K562 (cell line): ENCODE results near the gene DMAC2. TPM values are rescaled to one million over a fixed set of nuclear protein-coding genes. Genes with fewer than 3 reads are reported as not detected.
A peak's percentile ranks its signal among the peaks of the same experiment; 100 is the strongest.

Experiments
- ERF ChIP-seq: fragments of 450-650 bp; formaldehyde crosslinking; IDR thresholded peaks from 2 replicates; pipeline ENCODE4 v1.4.0; 2020; ENCODE audit warnings: mild to moderate bottlenecking, mixed read lengths
- HOXB6 ChIP-seq: fragments of 250-450 bp; sonication (Bioruptor Pico); IDR thresholded peaks from 2 replicates; pipeline ENCODE4 v1.5.1; 2022; ENCODE audit warnings: mild to moderate bottlenecking, borderline replicate concordance
- NR2C2 ChIP-seq, 2 experiments: fragments of 200-800 bp in 1 of 2; sonication (Bioruptor generic) in 1 of 2; sonication (generic) in 1 of 2; formaldehyde crosslinking in 1 of 2; IDR thresholded peaks; 2 replicates each; pipeline versions ENCODE4 v1.6.1 to v1.8.0; 2016 to 2022; ENCODE audit warnings: mild to moderate bottlenecking in 1 of 2, missing compliant biosample characterization in 1 of 2, missing genetic modification characterization in 1 of 2, missing genetic modification reagents in 1 of 2
- POU5F1 ChIP-seq: fragments of 150-350 bp; IDR thresholded peaks from 2 replicates; pipeline ENCODE4 v1.6.1; 2014; ENCODE audit warnings: borderline replicate concordance, low read length, low read depth, mild to moderate bottlenecking; ENCODE audit not compliant: partially characterized antibody
- RBFOX2 ChIP-seq: fragments of 200-400 bp; formaldehyde crosslinking; IDR thresholded peaks from 2 replicates; pipeline ENCODE4 v1.6.1; 2017; ENCODE audit warnings: low read depth, mild to moderate bottlenecking, low read length, moderate library complexity
- RERE ChIP-seq: sonication (generic); formaldehyde crosslinking; IDR thresholded peaks from 2 replicates; pipeline ENCODE4 v1.8.0; 2023; ENCODE audit warnings: missing genetic modification reagents, mild to moderate bottlenecking, borderline replicate concordance
- SIRT6 ChIP-seq: IDR thresholded peaks from one replicate; pipeline ENCODE4 v1.6.1; 2012; ENCODE audit warnings: low read depth, mild to moderate bottlenecking, control low read depth, inconsistent platforms, low read length, moderate library complexity
- SMC3 ChIP-seq: conservative IDR thresholded peaks from 2 replicates; pipeline ENCODE4 v1.6.1; 2011; ENCODE audit warnings: low read depth, low read length, improper control_type of control experiment; ENCODE audit not compliant: insufficient read depth
- TBL1XR1 ChIP-seq, 2 experiments: IDR thresholded peaks; 2 replicates each; pipeline ENCODE4 v1.6.1; 2012; ENCODE audit warnings: improper control_type of control experiment in 2 of 2, low read length in 2 of 2, mild to moderate bottlenecking in 1 of 2
- THAP12 ChIP-seq: fragments of 250-450 bp; sonication (Bioruptor Pico); IDR thresholded peaks from 2 replicates; pipeline ENCODE4 v1.9.0; 2021; ENCODE audit warnings: mild to moderate bottlenecking, inconsistent platforms
- ZNF398 ChIP-seq: fragments of 250-450 bp; sonication (Bioruptor Pico); IDR thresholded peaks from 2 replicates; pipeline ENCODE4 v1.8.0; 2021; ENCODE audit warnings: moderate library complexity, mild to moderate bottlenecking, inconsistent platforms
- polyA plus RNA-seq, 8 experiments: library from polyadenylated mRNA; depleted of rRNA in 4 of 8; stranded (reverse) in 5 of 8; unstranded in 3 of 8; fragments of >200 nt; fragmentation: Nextera tagmentation in 2 of 8; fragmentation: Illumina TruSeq in 1 of 8; extraction: Ambion mirVana in 2 of 8; extraction: Trizol in 1 of 8; gene quantifications; 2 replicates each; pipeline versions ENCODE4 v1.2.1 to v1.2.3, GENCODE V29; 2011 to 2014; ENCODE audit warnings: inconsistent platforms in 1 of 8, missing spikeins in 1 of 8
- total RNA-seq, 7 experiments: library from RNA; depleted of rRNA in 6 of 7; stranded (reverse); fragments of >200 nt in 6 of 7; fragmentation: Illumina TruSeq in 2 of 7; extraction: Trizol in 2 of 7; gene quantifications; 2 replicates each; pipeline versions ENCODE4 v1.2.1 to v1.2.3, GENCODE V29; 2011 to 2021; ENCODE audit warnings: low replicate concordance in 1 of 7

The DMAC2 gene
- total and polyA plus RNA-seq, 9 of the 15 experiments (the other 6 are each of a cell fraction or from before 2014, with no cell fraction given): 12.9 to 61.2 (median 43.1) TPM

- TF ChIP-seq THAP12 (0 out of 2 replicates have a peak, but pooled peaks have one; percentile 47), NR2C2 (CRISPR knock-in tag; IDR thresholded peaks at IDR 0.05) (no peak), NR2C2 (tag; IDR thresholded peaks at IDR 0.05) (peak; percentile 40; the same call in 1 of the 2 replicates), POU5F1 (peak; percentile 73), HOXB6 (CRISPR knock-in tag) (no peak), TBL1XR1 (IDR thresholded peaks at IDR 0.05; ENCODE audit: low read length in 2 of 2) (no peak; a peak in 1 of 4 replicates), ERF (CRISPR knock-in tag) (no peak), ZNF398 (CRISPR knock-in tag) (no peak), SIRT6 (no peak), SMC3 (no peak), RERE (CRISPR knock-in tag) (no peak), RBFOX2 (peak; percentile 87)
Observed at GRCh38 chr19:41397086-41398049, 42.3 kb downstream of the DMAC2 start, which contains the start of the genes BCKDHA and EXOSC5 (continued).
